ENCODE results near the gene PKNOX1.
"Not testable (repeated sequence)": the region's sequence is repeated elsewhere in the genome, so short reads cannot be mapped to it uniquely, and the experiment has no call there.

PKNOX1 gene

GRCh38 chr21:42956824-42957630 lies 17.3 kb upstream of the PKNOX1 start:
- DNase-seq (ENCODE audit: low spot score) = no peak

- DNase-seq (ENCODE audit: low spot score) = not testable (repeated sequence)
Observed at GRCh38 chr21:42958122-42958521, 16.2 kb upstream of the PKNOX1 start.

- no peak for DNase-seq (ENCODE audit: low spot score)
Observed at GRCh38 chr21:42959728-42960127, 14.6 kb upstream of the PKNOX1 start.

GRCh38 chr21:42962380-42963007 lies 11.9 kb upstream of the PKNOX1 start:
- DNase-seq (ENCODE audit: low spot score) = no peak

GRCh38 chr21:42964086-42964485 lies 10.3 kb upstream of the PKNOX1 start:
- DNase-seq (ENCODE audit: low spot score) = no peak

GRCh38 chr21:42964546-42965210 lies 9.7 kb upstream of the PKNOX1 start:
- DNase-seq (ENCODE audit: low spot score) = no peak

- no peak for DNase-seq (ENCODE audit: low spot score)
Observed at GRCh38 chr21:42965211-42965560, 9.2 kb upstream of the PKNOX1 start.

GRCh38 chr21:42967616-42968015 lies 6.7 kb upstream of the PKNOX1 start:
- DNase-seq (ENCODE audit: low spot score) = not testable (repeated sequence)

GRCh38 chr21:42969193-42969600 lies 5.2 kb upstream of the PKNOX1 start:
- DNase-seq (ENCODE audit: low spot score) = no peak

- no peak for DNase-seq (ENCODE audit: low spot score)
Observed at GRCh38 chr21:42970946-42971653, 3.3 kb upstream of the PKNOX1 start.

- no peak for DNase-seq (ENCODE audit: low spot score)
Observed at GRCh38 chr21:42971897-42972275, 2.5 kb upstream of the PKNOX1 start.

- DNase-seq (ENCODE audit: low spot score) = no peak
Observed at GRCh38 chr21:42973309-42973990, 912 bp upstream of the PKNOX1 start.

GRCh38 chr21:42974832-42975820 lies 764 bp downstream of the PKNOX1 start:
- peak; percentile 41 for DNase-seq (ENCODE audit: low spot score)

GRCh38 chr21:42975886-42976608 lies 1.7 kb downstream of the PKNOX1 start:
- no peak for DNase-seq (ENCODE audit: low spot score)

- no peak for DNase-seq (ENCODE audit: low spot score)
Observed at GRCh38 chr21:42980312-42981213, 6.2 kb downstream of the PKNOX1 start.

GRCh38 chr21:42981214-42981523 lies 6.8 kb downstream of the PKNOX1 start:
- DNase-seq (ENCODE audit: low spot score) = no peak

- no peak for DNase-seq (ENCODE audit: low spot score)
Observed at GRCh38 chr21:42981862-42982261, 7.5 kb downstream of the PKNOX1 start.

GRCh38 chr21:42983103-42983502 lies 8.7 kb downstream of the PKNOX1 start:
- DNase-seq (ENCODE audit: low spot score) = no peak

- no peak for DNase-seq (ENCODE audit: low spot score)
Observed at GRCh38 chr21:42983869-42984268, 9.5 kb downstream of the PKNOX1 start.
